ENCODE results near the gene POMZP3.
"Not testable (repeated sequence)": the region's sequence is repeated elsewhere in the genome, so short reads cannot be mapped to it uniquely, and the experiment has no call there.

GRCh38 chr7:76597288-76597687, 29.8 kb downstream of the POMZP3 start:
- TF ChIP-seq CTCF, POLR2A (IDR thresholded peaks at IDR 0.05): not testable (repeated sequence)

Data from suprapubic skin (tissue), 3 donors.